Vagina (tissue), 2 donors: ENCODE measurements around the gene CRTAC1. TPM values are rescaled to one million over a fixed set of nuclear protein-coding genes. Genes with fewer than 3 reads are reported as not detected.

Experiments used
- DNase-seq, 2 donors: peaks; one replicate each; pipeline ENCODE4 v3.0.0-alpha.2; 2017; ENCODE audit errors: extremely low spot score in 2 of 2
- H3K27ac ChIP-seq: fragments of 200-600 bp; sonication (generic); one replicate; pipeline ENCODE4 v1.5.1; 2019
- H3K27me3 ChIP-seq: fragments of 200-600 bp; sonication (generic); one replicate; pipeline ENCODE4 v1.5.1; 2019
- H3K36me3 ChIP-seq, 2 donors: fragments of 200-600 bp; sonication (generic); one replicate each; pipeline ENCODE4 v1.5.1; 2017 to 2019
- H3K4me1 ChIP-seq: fragments of 200-600 bp; sonication (generic); one replicate; pipeline ENCODE4 v1.5.1; 2019
- H3K4me3 ChIP-seq, 2 donors: fragments of 200-600 bp; sonication (generic); 1 replicate in 1 of 2; 2 replicates in 1 of 2; pipeline ENCODE4 v1.5.1; 2016 to 2019
- H3K9me3 ChIP-seq: fragments of 200-600 bp; sonication (generic); one replicate; pipeline ENCODE4 v1.5.1; 2019
- POLR2A ChIP-seq, 2 donors: fragments of 450-650 bp; IDR thresholded peaks; one replicate each; pipeline ENCODE4 v1.6.1; 2017; ENCODE audit warnings: antibody characterized with exemption in 2 of 2, mild to moderate bottlenecking in 2 of 2, moderate library complexity in 2 of 2
- POLR2AphosphoS5 ChIP-seq, 2 donors: sonication (generic); formaldehyde crosslinking; IDR thresholded peaks; one replicate each; pipeline ENCODE4 v1.9.0; 2017; ENCODE audit warnings: antibody characterized with exemption in 2 of 2, mild to moderate bottlenecking in 2 of 2, low read depth in 1 of 2; ENCODE audit not compliant: insufficient read depth in 1 of 2
- intact Hi-C: fragments of 100-400 bp; cut with DNase I; formaldehyde crosslinking; loops from one replicate; pipeline ENCODE4 v1.15.1; 2023
- total RNA-seq: library from RNA; depleted of rRNA; stranded (reverse); fragments of >200 nt; gene quantifications from one replicate; pipeline ENCODE4 v1.2.3, GENCODE V29; 2016
- TF ChIP-seq, protein P1 (sequence below), 3 experiments: fragments of 450-650 bp in 2 of 3; fragments of 200-600 bp in 1 of 3; sonication (generic) in 1 of 3; IDR thresholded peaks; one replicate each; pipeline ENCODE4 v1.5.1; 2017 to 2019; ENCODE audit warnings: antibody characterized with exemption in 3 of 3, mild to moderate bottlenecking in 2 of 3, moderate library complexity in 2 of 3

Gene CRTAC1
- total RNA-seq, 1 donor from 2014 or later: 2.5 TPM

DNA sequence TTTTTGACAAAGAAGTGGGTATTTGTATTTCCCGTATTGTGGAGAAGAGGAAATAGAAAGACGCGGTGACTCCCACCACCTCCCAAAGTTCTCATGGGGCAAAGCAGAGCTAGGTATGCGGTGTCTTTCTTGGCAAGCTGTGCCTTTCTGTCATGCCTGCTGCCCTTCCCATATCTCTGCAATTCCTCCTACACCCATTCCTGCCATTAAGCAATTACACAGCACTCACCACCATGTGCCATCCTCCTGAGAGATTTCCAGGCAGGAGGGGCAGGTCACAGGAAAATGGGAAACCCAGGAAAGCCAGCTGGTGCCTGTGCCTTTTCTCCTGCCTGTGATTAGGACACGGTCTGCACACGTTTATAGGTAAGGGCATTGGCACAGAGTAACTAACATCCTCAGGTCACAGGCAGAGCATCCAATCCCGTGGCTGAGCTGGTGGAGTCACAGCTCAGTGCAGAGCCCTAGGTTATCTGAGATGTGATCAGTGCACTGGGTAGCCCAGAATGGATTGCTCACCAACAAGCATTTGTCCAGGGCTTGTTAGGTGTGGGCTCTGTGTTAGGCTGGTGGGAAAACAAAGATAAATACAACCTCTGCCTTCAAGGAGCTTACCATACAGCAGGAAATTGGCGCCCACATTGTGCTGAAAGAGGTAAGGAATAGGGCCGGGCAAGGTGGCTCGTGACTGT, 9.4 kb upstream of the CRTAC1 start:
- intact Hi-C loops: loop anchor here (10.0 kb wide), 1 partner anchor 125 kb away; no protein-coding TSS in a partner anchor
- no peaks in the 10 kb centered on the region for H3K9me3 ChIP-seq
- no peaks in the 10 kb centered on the region for H3K4me1 ChIP-seq
- DNase-seq: no peak
- H3K4me3 ChIP-seq: no peak overlapping the region
- no peak overlapping the region for H3K27ac ChIP-seq
- no peak for TF ChIP-seq POLR2AphosphoS5 (IDR thresholded peaks at IDR 0.05; ENCODE audit: insufficient read depth in 1 of 2, low read depth in 1 of 2)
- TF ChIP-seq, protein P1, sequence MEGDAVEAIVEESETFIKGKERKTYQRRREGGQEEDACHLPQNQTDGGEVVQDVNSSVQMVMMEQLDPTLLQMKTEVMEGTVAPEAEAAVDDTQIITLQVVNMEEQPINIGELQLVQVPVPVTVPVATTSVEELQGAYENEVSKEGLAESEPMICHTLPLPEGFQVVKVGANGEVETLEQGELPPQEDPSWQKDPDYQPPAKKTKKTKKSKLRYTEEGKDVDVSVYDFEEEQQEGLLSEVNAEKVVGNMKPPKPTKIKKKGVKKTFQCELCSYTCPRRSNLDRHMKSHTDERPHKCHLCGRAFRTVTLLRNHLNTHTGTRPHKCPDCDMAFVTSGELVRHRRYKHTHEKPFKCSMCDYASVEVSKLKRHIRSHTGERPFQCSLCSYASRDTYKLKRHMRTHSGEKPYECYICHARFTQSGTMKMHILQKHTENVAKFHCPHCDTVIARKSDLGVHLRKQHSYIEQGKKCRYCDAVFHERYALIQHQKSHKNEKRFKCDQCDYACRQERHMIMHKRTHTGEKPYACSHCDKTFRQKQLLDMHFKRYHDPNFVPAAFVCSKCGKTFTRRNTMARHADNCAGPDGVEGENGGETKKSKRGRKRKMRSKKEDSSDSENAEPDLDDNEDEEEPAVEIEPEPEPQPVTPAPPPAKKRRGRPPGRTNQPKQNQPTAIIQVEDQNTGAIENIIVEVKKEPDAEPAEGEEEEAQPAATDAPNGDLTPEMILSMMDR (IDR thresholded peaks at IDR 0.05): no peak
- no peak for TF ChIP-seq POLR2A (IDR thresholded peaks at IDR 0.05)
- no peaks in the 10 kb centered on the region for H3K36me3 ChIP-seq
- H3K27me3 ChIP-seq: peaks cover 7% of the 10 kb centered on the region

DNA sequence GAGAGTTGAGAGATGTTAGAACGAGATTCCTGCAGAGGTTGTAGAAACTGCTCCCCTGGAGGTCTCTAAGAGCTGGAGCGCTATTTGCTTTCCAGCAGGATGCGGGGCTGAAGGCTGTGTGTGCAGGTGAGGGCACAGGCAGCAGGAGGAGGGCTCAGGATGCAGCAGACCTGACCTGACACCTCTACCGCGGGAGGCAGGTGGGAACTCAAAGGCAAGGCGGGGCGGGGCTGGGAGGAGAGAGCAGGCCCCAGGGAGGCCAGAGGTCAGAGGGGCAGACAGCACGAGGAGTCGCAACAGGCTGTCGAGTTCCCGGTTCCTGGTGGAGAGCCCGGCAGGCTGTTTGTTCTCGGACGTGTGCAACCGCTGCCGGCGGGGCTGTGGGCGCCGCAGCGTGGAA, 7.9 kb upstream of the CRTAC1 start:
- H3K9me3 ChIP-seq: no peaks in the 10 kb centered on the region
- H3K27ac ChIP-seq: no peak overlapping the region
- H3K27me3 ChIP-seq: peaks cover 7% of the 10 kb centered on the region
- TF ChIP-seq, protein P1 (IDR thresholded peaks at IDR 0.05): no peak
- TF ChIP-seq POLR2AphosphoS5 (IDR thresholded peaks at IDR 0.05; ENCODE audit: insufficient read depth in 1 of 2, low read depth in 1 of 2) (no peak), POLR2A (IDR thresholded peaks at IDR 0.05) (no peak)
- no peak overlapping the region for H3K4me3 ChIP-seq
- no peaks in the 10 kb centered on the region for H3K4me1 ChIP-seq
- intact Hi-C loops: no loop called here
- no peaks in the 10 kb centered on the region for H3K36me3 ChIP-seq
- DNase-seq: no peak

DNA sequence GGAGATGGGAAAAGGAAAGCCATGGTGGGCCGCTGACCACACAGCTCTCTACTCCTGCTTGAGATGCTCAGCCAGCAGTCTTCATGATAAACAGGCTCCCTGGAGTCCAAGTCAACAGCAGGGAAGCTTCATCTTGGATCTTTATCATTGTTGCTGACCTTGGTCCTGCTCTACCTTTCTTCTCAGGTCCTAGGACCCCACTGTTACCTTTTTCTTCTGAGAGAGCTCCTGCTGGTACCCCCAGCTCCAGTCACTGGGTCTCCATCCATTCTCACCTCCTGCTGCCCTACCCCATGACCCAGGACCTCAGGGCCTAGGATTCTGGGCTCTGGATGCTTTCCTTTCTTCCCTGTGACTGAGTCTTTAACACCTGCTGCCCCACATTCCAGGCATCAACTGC, 5.2 kb upstream of the CRTAC1 start:
- Histone ChIP-seq H3K4me1 (no peaks in the 10 kb centered on the region), H3K9me3 (no peaks in the 10 kb centered on the region), H3K36me3 (no peaks in the 10 kb centered on the region), H3K4me3 (no peak overlapping the region), H3K27me3 (peaks cover 7% of the 10 kb centered on the region), H3K27ac (no peak overlapping the region)
- intact Hi-C loops: no loop called here
- no peak for TF ChIP-seq POLR2A (IDR thresholded peaks at IDR 0.05)
- no peak for TF ChIP-seq POLR2AphosphoS5 (IDR thresholded peaks at IDR 0.05; ENCODE audit: insufficient read depth in 1 of 2, low read depth in 1 of 2)
- TF ChIP-seq, protein P1 (IDR thresholded peaks at IDR 0.05): no peak
- DNase-seq: no peak

DNA sequence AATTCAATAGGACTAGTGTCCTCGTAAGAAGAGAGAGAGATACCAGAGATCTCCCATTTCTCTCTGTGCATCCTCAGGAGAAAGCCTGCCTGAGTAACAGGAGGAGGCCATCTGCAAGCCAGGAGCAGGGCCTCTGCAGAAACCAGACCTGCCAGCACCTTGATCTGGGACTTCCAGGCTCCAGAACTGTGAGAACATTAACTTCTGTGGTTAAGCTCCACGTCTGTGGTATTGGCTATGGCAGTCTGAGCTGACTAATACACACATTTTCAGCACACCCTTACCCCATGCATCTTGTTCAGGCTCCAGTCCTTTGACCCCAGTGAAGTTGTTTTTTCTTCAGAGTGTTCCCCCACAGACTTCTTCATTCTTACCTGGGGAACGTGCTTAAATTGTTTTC, 3.1 kb upstream of the CRTAC1 start:
- no peak overlapping the region for H3K27ac ChIP-seq
- DNase-seq: no peak
- H3K4me3 ChIP-seq: no peak overlapping the region
- no peaks in the 10 kb centered on the region for H3K9me3 ChIP-seq
- no peaks in the 10 kb centered on the region for H3K36me3 ChIP-seq
- intact Hi-C loops: no loop called here
- H3K4me1 ChIP-seq: peaks cover 15% of the 10 kb centered on the region
- H3K27me3 ChIP-seq: peaks cover 6% of the 10 kb centered on the region
- TF ChIP-seq, protein P1 (IDR thresholded peaks at IDR 0.05): no peak
- TF ChIP-seq POLR2A (IDR thresholded peaks at IDR 0.05) (no peak), POLR2AphosphoS5 (IDR thresholded peaks at IDR 0.05; ENCODE audit: insufficient read depth in 1 of 2, low read depth in 1 of 2) (no peak)

DNA sequence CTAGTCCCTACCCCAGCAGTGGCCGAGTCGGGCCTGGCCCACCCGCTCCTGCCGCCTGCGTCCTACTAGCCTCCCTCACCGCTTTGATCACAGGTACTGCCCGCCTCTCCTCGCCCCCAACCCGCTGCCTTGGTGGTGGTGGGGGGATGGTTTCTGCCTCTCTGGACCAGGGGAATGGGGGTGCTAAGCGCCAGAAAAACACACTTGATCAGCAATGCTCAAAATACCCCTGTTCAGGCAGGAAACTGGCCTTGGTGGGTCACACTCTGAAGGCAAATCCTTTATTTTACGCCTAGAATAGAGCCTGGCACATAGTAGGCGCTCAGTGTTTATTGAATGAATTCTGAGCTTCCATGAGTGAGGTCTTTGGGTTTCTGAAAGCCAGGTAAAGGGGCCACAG, 1.0 kb upstream of the CRTAC1 start:
- intact Hi-C loops: no loop called here
- no peak overlapping the region for H3K27ac ChIP-seq
- no peak for TF ChIP-seq POLR2AphosphoS5 (IDR thresholded peaks at IDR 0.05; ENCODE audit: insufficient read depth in 1 of 2, low read depth in 1 of 2)
- TF ChIP-seq, protein P1 (IDR thresholded peaks at IDR 0.05): no peak
- no peak for TF ChIP-seq POLR2A (IDR thresholded peaks at IDR 0.05)
- H3K4me1 ChIP-seq: peaks cover 15% of the 10 kb centered on the region
- no peaks in the 10 kb centered on the region for H3K9me3 ChIP-seq
- H3K4me3 ChIP-seq: peak overlapping the region; percentile 41 to 50
- H3K27me3 ChIP-seq: no peaks in the 10 kb centered on the region
- no peaks in the 10 kb centered on the region for H3K36me3 ChIP-seq
- no peak for DNase-seq
